GM12878 (cell line): ENCODE data around the gene APLP1. TPM values are rescaled to one million over a fixed set of nuclear protein-coding genes. Genes with fewer than 3 reads are reported as not detected.

Experiments
- ATF2 ChIP-seq: IDR thresholded peaks from 2 replicates; pipeline ENCODE4 v1.6.1; 2012; ENCODE audit warnings: low read length, inconsistent platforms
- ATF3 ChIP-seq: IDR thresholded peaks from 2 replicates; pipeline ENCODE4 v1.6.1; 2011; ENCODE audit warnings: low read depth, mild to moderate bottlenecking, low read length, moderate library complexity, borderline replicate concordance; ENCODE audit errors: extremely low read depth
- CTCF ChIP-seq, 3 experiments: IDR thresholded peaks in 2 of 3; conservative IDR thresholded peaks in 1 of 3; 2 replicates each; pipeline ENCODE4 v1.5.1; 2011; ENCODE audit warnings: low read depth in 3 of 3, low read length in 3 of 3, mild to moderate bottlenecking in 3 of 3, control low read depth in 2 of 3, moderate library complexity in 2 of 3, inconsistent platforms in 1 of 3, mixed read lengths in 1 of 3; ENCODE audit not compliant: control insufficient read depth in 2 of 3, insufficient read depth in 1 of 3; ENCODE audit errors: extremely low read depth in 1 of 3
- EED ChIP-seq: sonication (generic); IDR thresholded peaks from 2 replicates; pipeline ENCODE4 v1.6.1; 2016; ENCODE audit warnings: antibody characterized with exemption, low read depth
- EGR1 ChIP-seq, 2 experiments: IDR thresholded peaks; 1 replicate in 1 of 2; 2 replicates in 1 of 2; pipeline ENCODE4 v1.6.1; 2011 to 2012; ENCODE audit warnings: low read depth in 2 of 2, low read length in 2 of 2, borderline replicate concordance in 1 of 2, mild to moderate bottlenecking in 1 of 2, moderate library complexity in 1 of 2
- ETV6 ChIP-seq, 2 experiments: fragments of 450-650 bp in 1 of 2; IDR thresholded peaks in 1 of 2; conservative IDR thresholded peaks in 1 of 2; 2 replicates each; pipeline ENCODE4 v1.6.1; 2014; ENCODE audit warnings: antibody characterized with exemption in 1 of 2, borderline replicate concordance in 1 of 2, low read depth in 1 of 2, mild to moderate bottlenecking in 1 of 2, moderate library complexity in 1 of 2
- GABPA ChIP-seq: IDR thresholded peaks from 2 replicates; pipeline ENCODE4 v1.6.1; 2014; ENCODE audit warnings: antibody characterized with exemption, low read depth, mild to moderate bottlenecking, inconsistent platforms
- IKZF1 ChIP-seq: fragments of 450-650 bp; conservative IDR thresholded peaks from 2 replicates; pipeline ENCODE4 v1.6.1; 2017; ENCODE audit warnings: antibody characterized with exemption, mild to moderate bottlenecking
- IRF4 ChIP-seq: IDR thresholded peaks from 2 replicates; pipeline ENCODE4 v1.6.1; 2011; ENCODE audit warnings: low read depth, low read length
- IRF5 ChIP-seq: fragments of 450-650 bp; IDR thresholded peaks from 2 replicates; pipeline ENCODE4 v1.6.1; 2017; ENCODE audit warnings: borderline replicate concordance
- JUNB ChIP-seq: IDR thresholded peaks from 2 replicates; pipeline ENCODE4 v1.6.1; 2016; ENCODE audit warnings: antibody characterized with exemption, mild to moderate bottlenecking
- KAT2A ChIP-seq: conservative IDR thresholded peaks from 2 replicates; pipeline ENCODE4 v1.6.1; 2011; ENCODE audit warnings: low read depth, low read length; ENCODE audit not compliant: control insufficient read depth
- MYC ChIP-seq: IDR thresholded peaks from 2 replicates; pipeline ENCODE4 v1.6.1; 2011; ENCODE audit warnings: mild to moderate bottlenecking, low read length, moderate library complexity, inconsistent platforms; ENCODE audit not compliant: insufficient read depth, insufficient replicate concordance, insufficient read length, severe bottlenecking
- NFIC ChIP-seq: IDR thresholded peaks from 2 replicates; pipeline ENCODE4 v1.6.1; 2012; ENCODE audit warnings: low read depth, mild to moderate bottlenecking, inconsistent platforms, low read length, moderate library complexity
- NFXL1 ChIP-seq: fragments of 450-650 bp; IDR thresholded peaks from 2 replicates; pipeline ENCODE4 v1.6.1; 2017; ENCODE audit warnings: antibody characterized with exemption, mild to moderate bottlenecking, borderline replicate concordance
- PAX5 ChIP-seq: IDR thresholded peaks from 2 replicates; pipeline ENCODE4 v1.6.1; 2011; ENCODE audit warnings: low read depth, low read length, borderline replicate concordance
- PAX8 ChIP-seq: fragments of 450-650 bp; IDR thresholded peaks from 2 replicates; pipeline ENCODE4 v1.6.1; 2017; ENCODE audit warnings: mild to moderate bottlenecking, moderate library complexity
- SMAD5 ChIP-seq: IDR thresholded peaks from 2 replicates; pipeline ENCODE4 v1.6.1; 2016; ENCODE audit warnings: antibody characterized with exemption, low read depth
- STAT1 ChIP-seq: fragments of 450-650 bp; conservative IDR thresholded peaks from 2 replicates; pipeline ENCODE4 v1.6.1; 2014; ENCODE audit warnings: antibody characterized with exemption, mild to moderate bottlenecking
- STAT3 ChIP-seq: IDR thresholded peaks from 2 replicates; pipeline ENCODE4 v1.6.1; 2011; ENCODE audit warnings: low read depth, low read length, improper control_type of control experiment
- YY1 ChIP-seq: IDR thresholded peaks from 2 replicates; pipeline ENCODE4 v1.6.1; 2011; ENCODE audit warnings: low read depth, mild to moderate bottlenecking, low read length
- ZBED1 ChIP-seq: IDR thresholded peaks from 2 replicates; pipeline ENCODE4 v1.6.1; 2016; ENCODE audit warnings: borderline replicate concordance
- ZNF207 ChIP-seq: fragments of 450-650 bp; IDR thresholded peaks from 2 replicates; pipeline ENCODE4 v1.6.1; 2014; ENCODE audit warnings: antibody characterized with exemption, mild to moderate bottlenecking, borderline replicate concordance
- ZSCAN29 ChIP-seq: fragments of 450-650 bp; IDR thresholded peaks from 2 replicates; pipeline ENCODE4 v1.6.1; 2017; ENCODE audit warnings: mild to moderate bottlenecking, moderate library complexity
- polyA plus RNA-seq, 11 experiments: library from polyadenylated mRNA; depleted of rRNA in 4 of 11; unstranded in 6 of 11; stranded (reverse) in 5 of 11; fragments of >200 nt; fragmentation: Nextera tagmentation in 4 of 11; fragmentation: Illumina TruSeq in 1 of 11; extraction: Ambion mirVana in 4 of 11; extraction: Trizol in 1 of 11; gene quantifications; 1 replicate in 1 of 11; 2 replicates in 10 of 11; pipeline versions ENCODE4 v1.2.1 to v1.2.3, GENCODE V29; 2011 to 2016; ENCODE audit warnings: inconsistent platforms in 2 of 11, missing spikeins in 2 of 11, low read depth in 1 of 11
- total RNA-seq, 4 experiments: library from RNA; depleted of rRNA in 3 of 4; stranded (reverse); fragments of >200 nt in 3 of 4; fragmentation: Illumina TruSeq in 1 of 4; extraction: Trizol in 1 of 4; gene quantifications; 2 replicates each; pipeline versions ENCODE4 v1.2.1 to v1.2.3, GENCODE V29; 2013 to 2021
- TF ChIP-seq, protein P1 (sequence below): IDR thresholded peaks from 2 replicates; pipeline ENCODE4 v1.6.1; 2012; ENCODE audit warnings: low read depth, low read length, improper control_type of control experiment

Gene APLP1
- total and polyA plus RNA-seq, 10 of the 15 experiments (the other 5 are each of a cell fraction or from before 2014, with no cell fraction given) = 0.07 to 2.2 (median 0.91) TPM; not detected in 1

DNA sequence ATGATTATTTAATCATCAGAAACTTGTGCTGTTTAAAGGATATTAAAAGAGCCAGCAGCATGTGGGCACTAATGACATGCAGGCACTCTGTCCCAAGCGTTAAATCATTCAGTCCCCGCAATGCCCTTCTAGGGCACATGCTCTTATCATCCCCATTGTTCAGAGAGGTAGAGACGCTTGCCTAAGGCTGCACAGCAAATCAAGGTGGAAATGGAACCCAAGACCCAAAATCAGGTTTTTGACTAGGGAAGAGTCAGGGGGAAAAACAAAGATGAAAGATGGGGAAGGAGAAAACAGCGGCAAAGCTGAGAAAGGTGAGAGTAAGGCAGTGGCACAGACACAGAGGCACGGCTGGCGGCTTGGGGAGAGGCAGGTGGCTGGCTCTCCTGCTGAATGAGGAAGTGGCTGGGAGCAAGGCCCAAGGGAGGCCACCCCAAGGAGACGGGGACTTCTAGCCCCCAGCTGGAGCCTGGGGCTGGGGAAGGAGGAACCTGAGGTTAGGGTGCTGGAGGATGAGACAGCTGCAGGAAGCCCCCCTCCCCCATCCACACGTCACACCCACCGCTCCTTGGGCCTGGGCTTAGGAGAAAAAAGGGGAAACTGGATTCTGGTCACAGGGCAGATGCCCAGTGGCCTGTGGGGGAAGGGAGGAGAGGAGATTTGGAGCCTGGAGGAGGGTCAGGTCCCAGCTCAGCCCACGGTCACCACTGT is 40.8 kb downstream of the APLP1 start (continued):
- TF ChIP-seq ATF2 = no peak
- no peak for TF ChIP-seq ZBED1
- TF ChIP-seq GABPA = no peak
- peak; percentile 99 for TF ChIP-seq EED
- TF ChIP-seq KAT2A = no peak
- no peak for TF ChIP-seq STAT3
- TF ChIP-seq ZSCAN29 = no peak
- TF ChIP-seq MYC = no peak
- peak; percentile 100 for TF ChIP-seq IKZF1
- TF ChIP-seq NFIC = peak; percentile 28; the same call in 1 of the 2 replicates
- TF ChIP-seq CTCF (IDR thresholded peaks at IDR 0.05 in 2 of 3, conservative IDR thresholded peaks at IDR 0.05 in 1 of 3; ENCODE audit: control insufficient read depth in 2 of 3, extremely low read depth in 1 of 3, insufficient read depth in 1 of 3, low read depth in 3 of 3, low read length in 3 of 3) = no peak
- peak; percentile 87 for TF ChIP-seq PAX5
- TF ChIP-seq ZNF207 = no peak
- TF ChIP-seq ETV6 (conservative IDR thresholded peaks at IDR 0.05 in 1 of 2, IDR thresholded peaks at IDR 0.05 in 1 of 2; ENCODE audit: borderline replicate concordance in 1 of 2, low read depth in 1 of 2) = peak in 1 of 2 experiments; percentile 60; a peak in 2 of 4 replicates
- no peak for TF ChIP-seq EGR1 (IDR thresholded peaks at IDR 0.05; ENCODE audit: borderline replicate concordance in 1 of 2, low read depth in 2 of 2, low read length in 2 of 2)
- 0 out of 2 replicates have a peak, but pooled peaks have one; percentile 12 for TF ChIP-seq YY1
- no peak for TF ChIP-seq JUNB
- no peak for TF ChIP-seq IRF5
- TF ChIP-seq STAT1 = no peak
- TF ChIP-seq IRF4 = peak; percentile 55; the same call in 1 of the 2 replicates
- no peak for TF ChIP-seq PAX8
- no peak for TF ChIP-seq ATF3
- TF ChIP-seq NFXL1 = no peak; the same call in 1 of the 2 replicates
- TF ChIP-seq, protein P1, sequence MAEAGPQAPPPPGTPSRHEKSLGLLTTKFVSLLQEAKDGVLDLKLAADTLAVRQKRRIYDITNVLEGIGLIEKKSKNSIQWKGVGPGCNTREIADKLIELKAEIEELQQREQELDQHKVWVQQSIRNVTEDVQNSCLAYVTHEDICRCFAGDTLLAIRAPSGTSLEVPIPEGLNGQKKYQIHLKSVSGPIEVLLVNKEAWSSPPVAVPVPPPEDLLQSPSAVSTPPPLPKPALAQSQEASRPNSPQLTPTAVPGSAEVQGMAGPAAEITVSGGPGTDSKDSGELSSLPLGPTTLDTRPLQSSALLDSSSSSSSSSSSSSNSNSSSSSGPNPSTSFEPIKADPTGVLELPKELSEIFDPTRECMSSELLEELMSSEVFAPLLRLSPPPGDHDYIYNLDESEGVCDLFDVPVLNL = no peak
- TF ChIP-seq SMAD5 = no peak
